ENCODE measurements around the gene KRT82.

DNA sequence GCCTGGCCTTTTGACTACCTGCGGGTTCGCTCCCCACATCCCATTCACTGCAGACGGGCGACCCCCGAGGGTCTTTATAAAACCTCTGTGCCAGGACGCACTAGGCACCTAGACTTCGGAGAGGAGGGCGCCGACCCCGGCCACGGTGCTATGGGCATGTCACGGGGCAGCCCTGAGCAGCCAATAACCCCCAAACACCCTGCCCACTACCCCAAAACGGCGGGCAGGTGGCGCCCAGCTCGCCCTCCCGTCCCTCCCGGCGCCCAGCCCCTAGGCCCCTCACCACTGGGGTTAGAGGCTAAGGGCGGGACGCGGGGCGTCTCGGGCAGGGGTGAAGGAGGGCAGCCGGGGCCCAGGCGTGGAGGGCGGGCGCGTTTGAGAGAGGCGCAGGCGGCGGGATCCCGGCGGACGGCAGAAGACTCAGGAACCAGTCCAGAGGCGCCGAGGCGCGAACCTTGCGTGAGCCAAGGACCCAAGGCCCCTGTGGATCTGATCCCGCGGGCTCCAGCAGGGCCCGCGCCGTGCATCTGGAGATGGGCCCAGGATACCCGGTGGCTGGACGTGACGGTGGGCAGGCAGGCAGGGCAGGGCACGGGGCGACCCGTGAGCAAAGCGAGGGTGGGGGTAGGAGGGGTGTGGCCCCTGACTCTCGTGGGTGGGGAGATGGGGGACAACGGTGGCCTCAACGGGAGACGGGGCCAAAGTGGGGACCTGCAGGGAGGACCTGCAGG, 49.9 kb downstream of the KRT82 start:
- TF ChIP-seq, protein P1, sequence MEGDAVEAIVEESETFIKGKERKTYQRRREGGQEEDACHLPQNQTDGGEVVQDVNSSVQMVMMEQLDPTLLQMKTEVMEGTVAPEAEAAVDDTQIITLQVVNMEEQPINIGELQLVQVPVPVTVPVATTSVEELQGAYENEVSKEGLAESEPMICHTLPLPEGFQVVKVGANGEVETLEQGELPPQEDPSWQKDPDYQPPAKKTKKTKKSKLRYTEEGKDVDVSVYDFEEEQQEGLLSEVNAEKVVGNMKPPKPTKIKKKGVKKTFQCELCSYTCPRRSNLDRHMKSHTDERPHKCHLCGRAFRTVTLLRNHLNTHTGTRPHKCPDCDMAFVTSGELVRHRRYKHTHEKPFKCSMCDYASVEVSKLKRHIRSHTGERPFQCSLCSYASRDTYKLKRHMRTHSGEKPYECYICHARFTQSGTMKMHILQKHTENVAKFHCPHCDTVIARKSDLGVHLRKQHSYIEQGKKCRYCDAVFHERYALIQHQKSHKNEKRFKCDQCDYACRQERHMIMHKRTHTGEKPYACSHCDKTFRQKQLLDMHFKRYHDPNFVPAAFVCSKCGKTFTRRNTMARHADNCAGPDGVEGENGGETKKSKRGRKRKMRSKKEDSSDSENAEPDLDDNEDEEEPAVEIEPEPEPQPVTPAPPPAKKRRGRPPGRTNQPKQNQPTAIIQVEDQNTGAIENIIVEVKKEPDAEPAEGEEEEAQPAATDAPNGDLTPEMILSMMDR (IDR thresholded peaks at IDR 0.05; ENCODE audit: control extremely low read depth in 1 of 3, insufficient read depth in 1 of 3, low read depth in 1 of 3, low read length in 3 of 3) = no peak
- TF ChIP-seq SIN3A (conservative IDR thresholded peaks at IDR 0.05 in 1 of 2, IDR thresholded peaks at IDR 0.05 in 1 of 2; ENCODE audit: low read depth in 1 of 2, low read length in 2 of 2) = no peak
- no peak for TF ChIP-seq EP300 (IDR thresholded peaks at IDR 0.05; ENCODE audit: borderline replicate concordance in 1 of 2, low read depth in 2 of 2, low read length in 2 of 2)
- TF ChIP-seq, protein P2, sequence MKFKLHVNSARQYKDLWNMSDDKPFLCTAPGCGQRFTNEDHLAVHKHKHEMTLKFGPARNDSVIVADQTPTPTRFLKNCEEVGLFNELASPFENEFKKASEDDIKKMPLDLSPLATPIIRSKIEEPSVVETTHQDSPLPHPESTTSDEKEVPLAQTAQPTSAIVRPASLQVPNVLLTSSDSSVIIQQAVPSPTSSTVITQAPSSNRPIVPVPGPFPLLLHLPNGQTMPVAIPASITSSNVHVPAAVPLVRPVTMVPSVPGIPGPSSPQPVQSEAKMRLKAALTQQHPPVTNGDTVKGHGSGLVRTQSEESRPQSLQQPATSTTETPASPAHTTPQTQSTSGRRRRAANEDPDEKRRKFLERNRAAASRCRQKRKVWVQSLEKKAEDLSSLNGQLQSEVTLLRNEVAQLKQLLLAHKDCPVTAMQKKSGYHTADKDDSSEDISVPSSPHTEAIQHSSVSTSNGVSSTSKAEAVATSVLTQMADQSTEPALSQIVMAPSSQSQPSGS (IDR thresholded peaks at IDR 0.05; ENCODE audit: low read length) = no peak
- TF ChIP-seq YY1 (IDR thresholded peaks at IDR 0.05; ENCODE audit: low read depth, low read length) = no peak
- no peak for TF ChIP-seq GTF2F1 (IDR thresholded peaks at IDR 0.05; ENCODE audit: borderline replicate concordance, low read depth, low read length)
- TF ChIP-seq RAD21 (IDR thresholded peaks at IDR 0.05 in 1 of 2, conservative IDR thresholded peaks at IDR 0.05 in 1 of 2; ENCODE audit: low read depth in 2 of 2, low read length in 2 of 2) = no peak
